KMS-11 (cell line): ENCODE measurements around the gene TRMT10B.

ENCODE experiments used
- H2AFZ ChIP-seq: fragments of 200-600 bp; sonication (generic); 2 replicates; pipeline ENCODE4 v1.6.1; 2016; ENCODE audit warnings: antibody characterized with exemption, mixed run types, low read depth
- H3K27ac ChIP-seq: fragments of 200-600 bp; sonication (generic); 2 replicates; pipeline ENCODE4 v1.6.1; 2016; ENCODE audit warnings: mild to moderate bottlenecking, mixed run types
- H3K27me3 ChIP-seq: fragments of 200-600 bp; sonication (generic); 2 replicates; pipeline ENCODE4 v1.6.1; 2017; ENCODE audit warnings: mild to moderate bottlenecking, low read depth, mixed run types, moderate library complexity; ENCODE audit not compliant: insufficient read depth
- H3K36me3 ChIP-seq: fragments of 200-600 bp; sonication (generic); 2 replicates; pipeline ENCODE4 v1.6.1; 2017; ENCODE audit warnings: mild to moderate bottlenecking, mixed run types; ENCODE audit not compliant: insufficient read depth
- H3K4me1 ChIP-seq: fragments of 200-600 bp; sonication (generic); 2 replicates; pipeline ENCODE4 v1.6.1; 2016; ENCODE audit warnings: mild to moderate bottlenecking, low read depth, mixed run types; ENCODE audit not compliant: poor library complexity, severe bottlenecking
- H3K4me2 ChIP-seq: fragments of 200-600 bp; sonication (generic); 2 replicates; pipeline ENCODE4 v1.7.0; 2016; ENCODE audit warnings: mild to moderate bottlenecking, mixed run types
- H3K4me3 ChIP-seq: fragments of 200-600 bp; sonication (generic); IDR thresholded peaks from 2 replicates; pipeline ENCODE4 v1.6.1; 2017; ENCODE audit warnings: low read depth, low read length, mixed read lengths; ENCODE audit not compliant: insufficient read depth
- H3K79me2 ChIP-seq: fragments of 200-600 bp; sonication (generic); 2 replicates; pipeline ENCODE4 v1.6.1; 2016; ENCODE audit warnings: low read depth, mixed run types; ENCODE audit not compliant: insufficient read depth
- H3K9ac ChIP-seq: fragments of 200-600 bp; sonication (generic); 2 replicates; pipeline ENCODE4 v1.6.1; 2016; ENCODE audit warnings: mild to moderate bottlenecking, mixed run types
- H4K20me1 ChIP-seq: fragments of 200-600 bp; sonication (generic); 2 replicates; pipeline ENCODE4 v1.6.1; 2016; ENCODE audit warnings: mild to moderate bottlenecking, mixed run types; ENCODE audit not compliant: insufficient read depth
- TF ChIP-seq, protein P1 (sequence below): fragments of 200-600 bp; sonication (generic); conservative IDR thresholded peaks from 2 replicates; pipeline ENCODE4 v1.6.1; 2017; ENCODE audit warnings: low read depth, mild to moderate bottlenecking, antibody characterized with exemption, low read length, moderate library complexity, mixed read lengths

TRMT10B gene

GRCh38 chr9:37732952-37733351, 20.7 kb upstream of the TRMT10B start:
- no peak overlapping the region for H2AFZ ChIP-seq
- no peak overlapping the region for H3K4me3 ChIP-seq
- H3K4me1 ChIP-seq = no peaks in the 10 kb centered on the region
- no peak overlapping the region for H3K4me2 ChIP-seq
- no peaks in the 10 kb centered on the region for H3K36me3 ChIP-seq
- no peaks in the 10 kb centered on the region for H3K79me2 ChIP-seq
- no peak overlapping the region for H3K27ac ChIP-seq
- H3K27me3 ChIP-seq = no peaks in the 10 kb centered on the region
- H3K9ac ChIP-seq = no peak overlapping the region
- H4K20me1 ChIP-seq = no peaks in the 10 kb centered on the region
- TF ChIP-seq, protein P1, sequence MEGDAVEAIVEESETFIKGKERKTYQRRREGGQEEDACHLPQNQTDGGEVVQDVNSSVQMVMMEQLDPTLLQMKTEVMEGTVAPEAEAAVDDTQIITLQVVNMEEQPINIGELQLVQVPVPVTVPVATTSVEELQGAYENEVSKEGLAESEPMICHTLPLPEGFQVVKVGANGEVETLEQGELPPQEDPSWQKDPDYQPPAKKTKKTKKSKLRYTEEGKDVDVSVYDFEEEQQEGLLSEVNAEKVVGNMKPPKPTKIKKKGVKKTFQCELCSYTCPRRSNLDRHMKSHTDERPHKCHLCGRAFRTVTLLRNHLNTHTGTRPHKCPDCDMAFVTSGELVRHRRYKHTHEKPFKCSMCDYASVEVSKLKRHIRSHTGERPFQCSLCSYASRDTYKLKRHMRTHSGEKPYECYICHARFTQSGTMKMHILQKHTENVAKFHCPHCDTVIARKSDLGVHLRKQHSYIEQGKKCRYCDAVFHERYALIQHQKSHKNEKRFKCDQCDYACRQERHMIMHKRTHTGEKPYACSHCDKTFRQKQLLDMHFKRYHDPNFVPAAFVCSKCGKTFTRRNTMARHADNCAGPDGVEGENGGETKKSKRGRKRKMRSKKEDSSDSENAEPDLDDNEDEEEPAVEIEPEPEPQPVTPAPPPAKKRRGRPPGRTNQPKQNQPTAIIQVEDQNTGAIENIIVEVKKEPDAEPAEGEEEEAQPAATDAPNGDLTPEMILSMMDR = no peak

GRCh38 chr9:37739222-37739621, 14.4 kb upstream of the TRMT10B start:
- H3K27me3 ChIP-seq = no peaks in the 10 kb centered on the region
- H3K36me3 ChIP-seq = no peaks in the 10 kb centered on the region
- TF ChIP-seq, protein P1 = no peak
- no peak overlapping the region for H2AFZ ChIP-seq
- no peak overlapping the region for H3K4me3 ChIP-seq
- no peaks in the 10 kb centered on the region for H3K79me2 ChIP-seq
- H3K9ac ChIP-seq = no peak overlapping the region
- H3K27ac ChIP-seq = no peak overlapping the region
- H3K4me2 ChIP-seq = no peak overlapping the region
- H3K4me1 ChIP-seq = no peaks in the 10 kb centered on the region
- H4K20me1 ChIP-seq = no peaks in the 10 kb centered on the region

GRCh38 chr9:37740128-37740527, 13.5 kb upstream of the TRMT10B start:
- TF ChIP-seq, protein P1 = no peak
- Histone ChIP-seq H3K79me2 (no peaks in the 10 kb centered on the region), H3K9ac (no peak overlapping the region), H3K4me2 (no peak overlapping the region), H3K4me3 (no peak overlapping the region), H3K27me3 (no peaks in the 10 kb centered on the region), H3K4me1 (no peaks in the 10 kb centered on the region), H4K20me1 (no peaks in the 10 kb centered on the region), H2AFZ (no peak overlapping the region), H3K36me3 (no peaks in the 10 kb centered on the region), H3K27ac (no peak overlapping the region)

- TF ChIP-seq, protein P1 = no peak
- H3K4me2 ChIP-seq = no peak overlapping the region
- H3K4me1 ChIP-seq = no peaks in the 10 kb centered on the region
- H3K4me3 ChIP-seq = no peak overlapping the region
- no peaks in the 10 kb centered on the region for H3K79me2 ChIP-seq
- no peaks in the 10 kb centered on the region for H3K27me3 ChIP-seq
- H3K9ac ChIP-seq = no peak overlapping the region
- H2AFZ ChIP-seq = no peak overlapping the region
- no peaks in the 10 kb centered on the region for H4K20me1 ChIP-seq
- H3K27ac ChIP-seq = no peak overlapping the region
- no peaks in the 10 kb centered on the region for H3K36me3 ChIP-seq
Observed at GRCh38 chr9:37740631-37741328, 12.8 kb upstream of the TRMT10B start.
